ENCODE data around the gene WWTR1.

The WWTR1 gene

DNA sequence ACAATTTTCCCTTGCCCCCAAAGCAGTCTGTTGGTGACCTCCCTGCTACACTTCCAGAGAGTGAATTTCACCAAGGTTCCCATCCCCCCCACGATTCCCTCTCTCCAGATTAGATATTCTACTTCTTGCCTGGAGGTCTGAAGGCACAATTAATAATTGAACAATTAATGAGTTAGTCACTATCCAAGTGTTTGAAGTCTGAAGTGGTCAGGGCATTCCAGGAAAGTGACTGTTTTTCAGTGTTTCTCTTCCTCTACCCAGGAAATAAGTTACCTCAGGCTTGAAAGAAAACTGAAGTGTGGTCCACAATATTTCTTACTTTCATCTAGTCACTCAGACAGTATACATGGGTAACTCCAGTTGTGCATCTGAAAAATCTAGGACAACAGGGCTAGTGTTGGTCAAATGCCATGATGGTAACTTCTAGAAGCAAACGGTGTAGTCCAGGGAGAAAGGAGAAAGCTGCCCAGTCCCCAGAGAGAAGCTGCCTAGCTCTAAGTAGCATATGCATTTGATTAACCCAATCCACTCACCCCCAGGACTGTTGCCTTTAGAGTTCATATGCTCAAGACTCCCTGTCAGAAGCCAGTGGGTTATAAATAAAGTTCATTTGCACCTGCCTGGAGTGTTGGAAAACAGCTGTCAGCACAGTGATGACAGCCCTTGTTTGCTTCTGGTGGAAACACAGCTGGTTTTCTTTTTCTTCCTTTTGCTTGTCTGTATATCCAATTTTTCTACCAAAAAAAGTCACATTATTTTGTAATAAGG lies 185.6 kb downstream of the WWTR1 start:
- Histone ChIP-seq H3K4me3 (no peak overlapping the region), H3K27ac (peak overlapping the region; percentile 71 to 81)
- TF ChIP-seq, protein P1, sequence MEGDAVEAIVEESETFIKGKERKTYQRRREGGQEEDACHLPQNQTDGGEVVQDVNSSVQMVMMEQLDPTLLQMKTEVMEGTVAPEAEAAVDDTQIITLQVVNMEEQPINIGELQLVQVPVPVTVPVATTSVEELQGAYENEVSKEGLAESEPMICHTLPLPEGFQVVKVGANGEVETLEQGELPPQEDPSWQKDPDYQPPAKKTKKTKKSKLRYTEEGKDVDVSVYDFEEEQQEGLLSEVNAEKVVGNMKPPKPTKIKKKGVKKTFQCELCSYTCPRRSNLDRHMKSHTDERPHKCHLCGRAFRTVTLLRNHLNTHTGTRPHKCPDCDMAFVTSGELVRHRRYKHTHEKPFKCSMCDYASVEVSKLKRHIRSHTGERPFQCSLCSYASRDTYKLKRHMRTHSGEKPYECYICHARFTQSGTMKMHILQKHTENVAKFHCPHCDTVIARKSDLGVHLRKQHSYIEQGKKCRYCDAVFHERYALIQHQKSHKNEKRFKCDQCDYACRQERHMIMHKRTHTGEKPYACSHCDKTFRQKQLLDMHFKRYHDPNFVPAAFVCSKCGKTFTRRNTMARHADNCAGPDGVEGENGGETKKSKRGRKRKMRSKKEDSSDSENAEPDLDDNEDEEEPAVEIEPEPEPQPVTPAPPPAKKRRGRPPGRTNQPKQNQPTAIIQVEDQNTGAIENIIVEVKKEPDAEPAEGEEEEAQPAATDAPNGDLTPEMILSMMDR (IDR thresholded peaks at IDR 0.05): no peak
- no peak for DNase-seq (ENCODE audit: low spot score)

DNA sequence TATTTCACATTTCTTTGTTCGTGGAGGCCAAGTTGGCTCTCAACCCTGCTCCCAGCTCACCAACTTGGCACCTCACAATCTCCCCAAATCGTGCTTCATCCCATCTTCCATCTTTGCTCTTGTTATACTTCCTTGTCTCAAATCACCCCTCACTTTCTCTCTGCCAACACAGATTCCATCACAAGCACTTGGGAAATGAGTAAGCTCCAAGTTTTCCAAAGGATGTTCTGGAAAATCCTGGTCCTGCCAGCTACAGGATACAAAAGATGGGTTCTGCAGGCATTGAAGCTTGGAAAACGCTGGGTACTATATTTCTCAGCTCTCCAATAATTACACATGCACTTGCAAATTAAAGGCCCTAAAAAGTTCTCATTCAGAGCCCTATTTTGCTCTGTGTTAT lies 187.4 kb downstream of the WWTR1 start:
- no peak overlapping the region for H3K4me3 ChIP-seq
- H3K27ac ChIP-seq: peak overlapping the region in 1 of 2 donors; percentile 64
- DNase-seq (ENCODE audit: low spot score): no peak
- TF ChIP-seq, protein P1 (IDR thresholded peaks at IDR 0.05): no peak

DNA sequence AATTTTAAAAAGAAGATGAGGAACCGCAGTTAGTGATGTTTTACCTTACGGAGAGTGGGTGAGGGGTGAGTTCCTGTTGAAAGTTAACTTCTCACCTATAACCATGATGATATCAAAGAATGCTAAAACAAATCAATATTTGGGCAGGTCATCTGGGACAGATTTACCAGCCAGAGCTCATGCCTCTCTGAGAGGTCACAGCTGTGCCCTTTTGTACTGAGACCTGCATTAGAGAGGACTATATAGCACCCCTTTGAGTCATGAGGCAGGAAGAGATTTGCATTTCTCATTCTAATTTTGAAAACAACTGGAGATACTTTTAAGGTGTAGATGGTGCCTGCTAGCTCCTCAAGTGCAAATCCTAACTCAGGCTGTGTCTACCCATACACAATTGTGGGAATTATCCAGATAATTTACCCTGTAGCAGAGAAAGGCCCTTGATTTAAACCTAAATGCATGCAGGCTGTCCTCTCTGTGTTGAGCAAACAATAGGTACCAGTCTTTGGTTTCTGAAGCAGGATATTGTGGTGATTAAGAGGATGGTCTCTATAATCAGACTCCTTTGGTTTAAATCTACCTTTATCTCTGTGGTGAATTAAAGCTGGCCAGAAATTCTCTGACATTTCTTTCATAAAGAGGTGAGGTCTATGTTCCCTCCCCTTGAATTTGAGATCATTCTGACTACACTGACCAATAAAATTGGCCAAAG lies 189.2 kb downstream of the WWTR1 start:
- no peak overlapping the region for H3K4me3 ChIP-seq
- no peak overlapping the region for H3K27ac ChIP-seq
- TF ChIP-seq, protein P1 (IDR thresholded peaks at IDR 0.05): no peak
- DNase-seq (ENCODE audit: low spot score): no peak

All from coronary artery (tissue), 2 donors.